Measurements from ENCODE around the gene DLL3. TPM values are rescaled to one million over a fixed set of nuclear protein-coding genes. Genes with fewer than 3 reads are reported as not detected.

Gene DLL3
- total RNA-seq, 6 experiments from 2014 or later, result 0.38 to 0.45 TPM; not detected in 4

DNA sequence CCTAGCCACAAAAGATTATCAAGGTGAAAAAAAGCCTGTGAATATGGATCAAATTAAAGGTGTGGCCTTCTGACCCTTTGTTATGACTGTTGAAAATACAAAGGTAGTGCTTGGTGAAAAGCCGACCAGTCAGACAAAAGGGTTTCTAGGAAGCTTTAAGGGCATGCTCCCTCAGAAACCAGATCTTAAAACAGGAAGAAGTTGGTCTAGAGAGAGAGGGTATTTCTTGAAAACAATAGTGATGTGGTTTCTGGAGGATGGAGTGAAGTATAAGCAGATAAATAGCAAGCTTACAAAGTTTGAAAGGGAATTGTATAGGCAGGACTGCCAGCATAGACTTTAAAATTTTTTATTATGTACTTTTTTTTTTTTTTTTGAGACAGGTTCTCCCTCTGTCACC, 46.2 kb downstream of the DLL3 start:
- no peak overlapping the region for H3K4me3 Mint-ChIP-seq
- TF ChIP-seq, protein P1, sequence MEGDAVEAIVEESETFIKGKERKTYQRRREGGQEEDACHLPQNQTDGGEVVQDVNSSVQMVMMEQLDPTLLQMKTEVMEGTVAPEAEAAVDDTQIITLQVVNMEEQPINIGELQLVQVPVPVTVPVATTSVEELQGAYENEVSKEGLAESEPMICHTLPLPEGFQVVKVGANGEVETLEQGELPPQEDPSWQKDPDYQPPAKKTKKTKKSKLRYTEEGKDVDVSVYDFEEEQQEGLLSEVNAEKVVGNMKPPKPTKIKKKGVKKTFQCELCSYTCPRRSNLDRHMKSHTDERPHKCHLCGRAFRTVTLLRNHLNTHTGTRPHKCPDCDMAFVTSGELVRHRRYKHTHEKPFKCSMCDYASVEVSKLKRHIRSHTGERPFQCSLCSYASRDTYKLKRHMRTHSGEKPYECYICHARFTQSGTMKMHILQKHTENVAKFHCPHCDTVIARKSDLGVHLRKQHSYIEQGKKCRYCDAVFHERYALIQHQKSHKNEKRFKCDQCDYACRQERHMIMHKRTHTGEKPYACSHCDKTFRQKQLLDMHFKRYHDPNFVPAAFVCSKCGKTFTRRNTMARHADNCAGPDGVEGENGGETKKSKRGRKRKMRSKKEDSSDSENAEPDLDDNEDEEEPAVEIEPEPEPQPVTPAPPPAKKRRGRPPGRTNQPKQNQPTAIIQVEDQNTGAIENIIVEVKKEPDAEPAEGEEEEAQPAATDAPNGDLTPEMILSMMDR (IDR thresholded peaks at IDR 0.05), result no peak
- H3K36me3 Mint-ChIP-seq (ENCODE audit: low read depth), result no peaks in the 10 kb centered on the region
- DNase-seq, result no peak
- no peaks in the 10 kb centered on the region for H3K9me3 Mint-ChIP-seq
- H3K27me3 Mint-ChIP-seq (ENCODE audit: insufficient read depth), result peaks cover 27% of the 10 kb centered on the region
- H3K4me1 Mint-ChIP-seq (ENCODE audit: low read depth), result peaks cover 12% of the 10 kb centered on the region
- no peak overlapping the region for H3K27ac Mint-ChIP-seq

DNA sequence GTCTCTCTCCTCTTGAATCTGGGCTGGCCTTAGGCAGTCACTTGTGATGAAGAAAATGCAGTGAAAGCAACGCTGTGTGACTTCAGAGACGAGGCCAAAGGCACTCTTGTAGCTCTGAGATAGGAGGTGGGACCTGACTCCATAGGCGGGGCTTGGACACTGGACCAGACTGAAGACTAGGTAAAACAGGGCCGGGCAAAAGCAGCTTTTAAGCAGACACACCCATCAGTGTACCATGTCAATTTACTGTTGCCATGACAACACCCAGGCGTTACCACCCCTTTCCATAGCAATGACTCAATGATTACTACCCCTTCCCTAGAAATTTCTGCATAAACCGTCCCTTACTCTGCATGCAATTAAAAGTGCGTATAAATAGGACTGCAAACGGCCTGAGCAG, 47.9 kb downstream of the DLL3 start:
- DNase-seq, result no peak
- no peaks in the 10 kb centered on the region for H3K9me3 Mint-ChIP-seq
- H3K36me3 Mint-ChIP-seq (ENCODE audit: low read depth), result no peaks in the 10 kb centered on the region
- H3K27me3 Mint-ChIP-seq (ENCODE audit: insufficient read depth), result peaks cover 27% of the 10 kb centered on the region
- H3K27ac Mint-ChIP-seq, result no peak overlapping the region
- no peak overlapping the region for H3K4me3 Mint-ChIP-seq
- TF ChIP-seq, protein P1 (IDR thresholded peaks at IDR 0.05), result no peak
- no peaks in the 10 kb centered on the region for H3K4me1 Mint-ChIP-seq (ENCODE audit: low read depth)

GRCh38 chr19:39550197-39550596, 51.5 kb downstream of the DLL3 start:
- TF ChIP-seq, protein P1 (IDR thresholded peaks at IDR 0.05), result no peak
- H3K4me1 Mint-ChIP-seq (ENCODE audit: low read depth), result no peaks in the 10 kb centered on the region
- H3K4me3 Mint-ChIP-seq, result no peak overlapping the region
- no peaks in the 10 kb centered on the region for H3K36me3 Mint-ChIP-seq (ENCODE audit: low read depth)
- H3K27ac Mint-ChIP-seq, result no peak overlapping the region
- H3K9me3 Mint-ChIP-seq, result no peaks in the 10 kb centered on the region
- no peak for DNase-seq
- H3K27me3 Mint-ChIP-seq (ENCODE audit: insufficient read depth), result peaks cover 37% of the 10 kb centered on the region

- H3K36me3 Mint-ChIP-seq (ENCODE audit: low read depth), result no peaks in the 10 kb centered on the region
- no peak overlapping the region for H3K4me3 Mint-ChIP-seq
- TF ChIP-seq, protein P1 (IDR thresholded peaks at IDR 0.05), result no peak
- H3K27ac Mint-ChIP-seq, result no peak overlapping the region
- peaks cover 28% of the 10 kb centered on the region for H3K27me3 Mint-ChIP-seq (ENCODE audit: insufficient read depth)
- no peaks in the 10 kb centered on the region for H3K9me3 Mint-ChIP-seq
- no peak for DNase-seq
- peaks cover 3% of the 10 kb centered on the region; the same call in 1 of the 2 replicates for H3K4me1 Mint-ChIP-seq (ENCODE audit: low read depth)
Observed at GRCh38 chr19:39553082-39553652, 54.4 kb downstream of the DLL3 start.

- no peak for DNase-seq
- Mint-ChIP-seq H3K9me3 (no peaks in the 10 kb centered on the region), H3K4me3 (no peak overlapping the region), H3K27ac (no peak overlapping the region), H3K27me3 (ENCODE audit: insufficient read depth) (peaks cover 27% of the 10 kb centered on the region), H3K4me1 (ENCODE audit: low read depth) (peaks cover 5% of the 10 kb centered on the region; the same call in 1 of the 2 replicates), H3K36me3 (ENCODE audit: low read depth) (no peaks in the 10 kb centered on the region)
- TF ChIP-seq, protein P1 (IDR thresholded peaks at IDR 0.05), result no peak
Observed at GRCh38 chr19:39554701-39555311, 56.1 kb downstream of the DLL3 start.

Measured in HFFc6 (cell line).